ENCODE measurements around the gene MROH7.
"Not testable (repeated sequence)": the region's sequence is repeated elsewhere in the genome, so short reads cannot be mapped to it uniquely, and the experiment has no call there.

Gene MROH7

DNA sequence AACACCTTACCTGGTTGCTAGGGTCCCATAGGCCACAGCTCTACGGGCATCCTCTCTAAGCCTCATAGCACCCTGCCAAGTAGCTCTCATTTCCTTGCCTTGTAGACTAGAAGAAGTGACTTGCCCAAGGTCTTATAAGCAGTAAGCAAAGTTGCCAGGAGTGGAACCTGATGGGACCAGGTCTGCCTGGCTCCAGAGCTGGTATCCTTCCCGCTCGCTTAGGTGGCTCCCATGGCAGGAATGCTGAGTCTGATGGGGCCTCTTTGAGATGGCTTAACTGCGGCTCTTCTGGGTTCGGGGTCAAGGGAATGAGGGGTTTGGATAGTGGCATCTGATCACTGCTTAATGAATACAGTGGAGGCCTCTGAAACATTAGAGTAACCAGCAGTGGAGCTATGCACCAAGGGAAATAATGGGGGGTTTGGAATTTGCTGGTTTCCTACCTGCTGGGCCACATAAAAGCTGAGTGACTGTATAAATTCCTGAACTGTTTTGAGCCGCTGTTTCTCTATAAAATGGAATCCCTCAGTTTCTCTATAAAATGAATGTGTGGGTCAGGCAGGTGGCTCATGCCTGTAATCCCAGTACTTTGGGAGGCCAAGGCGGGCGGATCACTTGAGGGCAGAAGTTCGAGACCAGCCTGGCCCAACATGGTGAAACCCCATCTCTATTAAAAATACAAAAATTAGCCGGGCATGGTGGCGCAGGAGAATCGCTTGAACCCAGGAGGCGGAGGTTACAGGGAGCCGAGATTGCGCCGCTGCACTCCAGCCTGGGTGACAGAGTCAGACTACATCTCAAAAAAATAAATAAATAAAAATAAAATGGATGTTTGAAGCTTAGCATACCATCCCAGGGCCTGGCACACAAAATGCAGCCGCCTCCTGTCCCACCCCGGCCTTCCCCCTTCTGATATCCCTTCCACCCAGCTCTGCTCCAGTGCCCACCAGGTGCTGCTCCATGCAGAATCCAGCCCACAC is 30.7 kb upstream of the MROH7 start:
- DNase-seq: no peak

DNA sequence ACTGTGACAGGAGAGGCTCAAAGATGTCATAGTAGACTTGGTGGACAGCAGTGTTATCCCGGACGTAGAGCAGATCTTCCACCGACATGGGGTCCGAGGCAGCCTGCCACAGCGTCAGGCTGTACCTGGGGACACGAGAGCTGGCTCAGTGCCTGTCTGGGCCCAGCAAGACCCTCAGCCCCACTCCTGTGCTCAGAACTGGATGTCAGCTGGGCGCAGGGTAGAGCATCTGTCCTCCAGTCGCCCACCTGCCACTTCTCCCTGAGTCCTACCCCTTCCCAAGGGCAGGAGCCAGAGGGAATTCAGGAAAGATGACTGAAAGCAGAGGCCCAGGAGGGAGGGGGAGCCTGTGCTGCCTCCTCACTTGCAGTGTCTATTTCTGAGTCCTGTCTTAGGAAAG is 30.0 kb upstream of the MROH7 start:
- no peak for DNase-seq

DNA sequence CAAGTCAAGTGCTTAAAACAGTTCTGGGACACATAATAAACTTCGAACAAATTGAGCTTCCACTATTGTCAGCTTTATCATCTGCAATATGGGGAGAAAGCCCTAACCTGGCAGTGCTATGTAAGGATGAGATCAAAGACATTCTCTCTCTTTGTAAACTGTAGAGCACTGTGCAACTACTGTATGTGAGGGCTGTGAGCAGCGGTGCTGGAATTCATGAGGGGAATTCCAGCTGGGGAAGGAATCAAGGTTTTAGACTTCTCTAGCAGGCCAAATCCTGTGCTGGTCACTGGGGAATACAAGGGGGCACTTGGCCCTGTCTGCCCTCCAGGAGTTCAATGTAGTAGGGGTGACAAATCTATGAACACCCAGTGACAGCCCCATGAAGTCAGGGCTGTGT is 27.6 kb upstream of the MROH7 start:
- DNase-seq: no peak

DNA sequence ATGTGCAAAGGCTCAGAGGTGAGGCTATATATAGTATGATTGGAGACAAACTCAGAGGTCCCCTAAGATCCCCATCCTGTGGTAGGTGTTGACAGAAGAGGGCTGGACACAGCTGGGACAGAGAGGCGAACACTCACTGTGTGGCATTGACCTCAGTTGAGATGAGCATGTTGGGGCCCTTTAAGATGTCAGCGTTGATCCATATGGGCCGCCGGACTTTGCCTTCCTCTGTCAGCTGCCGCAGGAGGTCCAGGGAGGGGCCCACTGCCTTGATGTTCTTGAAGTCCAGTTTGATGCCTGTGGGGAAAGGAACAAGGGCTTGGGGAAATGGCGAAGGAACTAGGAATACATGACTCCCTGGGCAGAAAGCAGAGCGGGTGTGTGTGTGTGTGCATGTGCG is 27.0 kb upstream of the MROH7 start:
- DNase-seq: no peak

GRCh38 chr1:54615531-54616279 is 25.9 kb upstream of the MROH7 start:
- DNase-seq: no peak

DNA sequence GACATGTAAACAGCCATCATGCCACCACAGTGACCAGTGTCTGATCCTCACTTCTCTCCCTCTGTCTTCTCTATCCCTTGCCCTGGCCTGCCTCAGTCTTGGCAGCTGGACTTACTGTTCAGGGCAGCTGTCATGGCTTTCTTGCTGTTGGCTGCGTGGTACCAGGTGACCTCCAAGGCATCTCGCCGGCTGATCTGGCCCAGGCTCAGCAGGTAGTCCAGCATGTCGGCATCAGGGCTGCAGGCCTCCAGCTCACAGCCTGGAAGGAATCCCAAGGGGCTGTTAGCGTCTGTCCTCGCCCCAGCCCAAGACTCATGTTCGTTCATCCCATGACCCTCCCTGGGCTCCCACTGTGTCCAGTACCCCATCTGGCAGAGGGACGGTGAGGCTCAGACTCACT is 21.8 kb upstream of the MROH7 start:
- no peak for DNase-seq

GRCh38 chr1:54623216-54624007 is 18.2 kb upstream of the MROH7 start, which contains the start of gene FAM151A:
Gene FAM151A (minus strand): TSS chr1:54623525. CDS start chr1:54623395, 130 bp downstream.
- DNase-seq: no peak

DNA sequence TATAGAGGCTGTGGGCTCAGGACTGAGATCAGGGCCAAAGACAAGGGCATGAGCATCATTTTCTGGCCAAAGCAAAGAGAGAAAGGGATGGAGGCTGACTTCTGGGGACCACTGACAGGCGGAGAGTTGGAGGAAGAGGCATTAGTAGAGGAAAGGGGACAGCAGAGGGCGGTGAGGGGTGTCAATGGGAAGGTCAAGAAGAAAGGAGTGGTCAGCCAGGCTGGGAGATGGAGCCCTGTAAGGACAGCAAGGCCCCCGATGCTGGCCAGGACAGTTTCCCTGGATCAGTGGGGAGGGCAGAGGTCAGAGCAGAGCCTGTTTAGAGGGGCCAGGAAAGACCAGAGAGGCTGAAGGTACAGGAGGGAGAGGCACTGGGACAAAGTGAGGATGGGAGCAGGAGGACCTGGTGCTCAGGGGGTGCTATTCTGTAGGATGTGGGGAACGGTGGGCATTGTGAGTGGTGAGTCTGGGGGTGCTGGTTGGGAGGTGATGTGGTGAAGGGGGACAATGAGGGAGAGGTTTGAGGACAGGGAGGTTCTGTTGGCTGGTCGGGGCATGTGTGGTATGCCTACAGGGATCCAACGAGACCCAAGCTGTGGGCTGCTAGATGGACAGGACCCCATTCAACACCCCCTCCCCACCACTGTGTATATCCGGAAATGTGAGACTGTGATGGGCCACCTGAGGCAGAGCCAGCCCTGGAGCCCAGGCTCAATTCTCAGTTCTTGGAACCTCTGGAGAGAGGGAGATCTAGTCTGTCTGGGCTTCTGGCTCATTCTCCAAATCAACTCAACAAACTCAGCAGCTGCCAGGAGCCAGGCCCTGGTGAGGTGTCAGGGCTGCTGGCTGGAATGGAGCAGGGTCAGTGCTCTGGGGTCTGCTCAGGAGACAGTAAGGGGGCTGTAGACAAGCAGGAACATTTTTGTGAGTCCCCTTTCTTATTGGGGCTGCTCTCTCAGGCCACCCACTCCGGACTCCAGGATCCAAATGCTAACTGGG is 16.8 kb upstream of the MROH7 start:
- no peak for DNase-seq

GRCh38 chr1:54627196-54627595 is 14.4 kb upstream of the MROH7 start:
- no peak for DNase-seq

DNA sequence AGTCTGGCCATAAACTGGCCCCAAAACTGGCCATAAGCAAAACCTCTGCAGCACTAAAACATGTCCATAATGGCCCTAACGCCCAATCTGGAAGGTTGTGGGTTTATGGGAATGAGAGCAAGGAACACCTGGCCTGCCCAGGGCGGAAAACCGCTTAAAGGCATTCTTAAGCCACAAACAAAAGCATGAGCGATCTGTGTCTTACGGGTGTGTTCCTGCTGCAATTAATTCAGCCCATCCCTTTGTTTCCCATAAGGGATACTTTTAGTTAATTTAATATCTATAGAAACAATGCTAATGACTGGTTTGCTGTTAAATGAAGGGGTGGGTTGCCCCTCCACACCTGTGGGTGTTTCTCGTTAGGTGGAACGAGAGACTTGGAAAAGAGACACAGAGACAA is 5.8 kb upstream of the MROH7 start:
- DNase-seq: not testable (repeated sequence)

- DNase-seq: not testable (repeated sequence)
These were observed 4.8 kb upstream of the MROH7 start for GRCh38 chr1:54636461-54637446.

DNA sequence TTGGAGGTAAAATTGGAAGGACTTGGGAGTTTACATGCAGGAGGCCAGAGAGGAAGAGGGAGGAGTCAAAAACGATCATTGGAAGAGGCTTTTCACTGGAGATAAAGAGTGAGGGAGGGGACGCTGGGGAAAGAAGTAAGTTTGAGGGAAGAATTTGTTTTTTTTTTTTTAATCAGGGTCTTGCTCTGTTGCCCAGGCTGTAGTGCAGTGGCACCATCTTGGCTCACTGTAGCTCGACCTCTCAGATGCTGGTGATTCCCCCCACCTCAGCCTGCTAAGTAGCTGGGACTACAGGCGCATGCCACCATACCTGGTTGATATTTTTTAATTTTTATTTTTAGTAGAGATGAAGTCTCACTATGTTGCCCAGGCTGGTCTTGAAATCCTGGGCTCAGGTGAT is 1.2 kb upstream of the MROH7 start:
- no peak for DNase-seq

- DNase-seq: no peak
These were observed 2.1 kb downstream of the MROH7 start for GRCh38 chr1:54643736-54644135.

- DNase-seq: no peak
These were observed 4.5 kb downstream of the MROH7 start for GRCh38 chr1:54645806-54646676.

DNA sequence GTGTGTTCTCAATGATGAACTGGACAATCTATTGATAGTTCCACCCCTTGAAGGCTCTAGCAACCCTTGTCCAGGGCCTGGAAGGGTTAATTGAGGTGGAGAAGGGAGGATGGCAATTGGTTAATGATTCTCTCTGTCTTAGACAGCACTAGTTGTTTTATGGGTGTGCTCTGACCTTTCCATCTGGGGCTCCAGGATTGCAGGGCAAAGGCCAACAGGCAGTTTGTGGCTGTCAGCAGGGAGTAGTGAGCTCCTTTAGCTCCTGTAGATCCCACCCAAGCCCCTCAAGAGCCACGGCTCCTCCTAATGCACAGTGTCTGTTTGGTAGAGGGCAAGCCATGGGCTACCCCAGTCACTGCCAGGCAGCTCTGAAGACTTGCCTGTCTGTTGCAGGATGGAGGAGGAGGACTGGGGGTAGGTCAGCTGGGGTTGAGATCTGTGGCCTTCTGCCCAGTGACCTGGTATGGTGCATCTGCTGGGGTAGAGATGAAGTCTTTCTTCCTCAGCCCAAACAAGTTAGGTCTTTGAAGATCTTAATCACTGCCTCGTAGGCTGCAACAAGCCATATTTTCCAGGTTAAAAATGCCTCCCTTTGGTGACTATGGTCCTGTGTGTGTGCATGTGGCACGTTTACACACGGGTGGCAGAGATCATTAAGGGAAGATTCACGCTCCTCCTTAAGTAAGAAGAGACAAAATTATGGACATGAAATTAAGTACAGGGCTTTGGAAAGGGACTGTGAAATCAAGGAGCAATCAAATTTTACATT is 7.7 kb downstream of the MROH7 start:
- DNase-seq: no peak

DNA sequence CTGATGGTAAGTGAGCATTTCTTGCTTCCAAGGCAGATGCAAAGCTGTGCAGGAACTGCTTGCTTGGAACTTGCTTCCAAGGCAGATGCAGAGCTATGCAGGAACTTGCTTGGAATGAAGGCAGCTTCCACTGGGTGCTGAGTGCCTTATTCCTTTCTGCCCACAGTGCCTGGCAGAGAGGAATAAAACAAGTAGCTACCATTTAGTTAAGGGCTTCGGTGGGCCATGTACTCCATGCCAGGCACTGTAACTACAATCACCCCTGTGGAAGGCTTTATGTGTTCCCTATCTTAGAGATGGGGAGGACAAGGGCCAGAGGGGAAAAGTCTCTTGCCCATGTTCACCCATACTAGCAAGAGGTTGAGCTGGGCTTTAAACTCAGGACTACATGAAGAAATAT is 8.3 kb downstream of the MROH7 start:
- DNase-seq: no peak

GRCh38 chr1:54650417-54650816 is 8.8 kb downstream of the MROH7 start:
- DNase-seq: no peak

DNA sequence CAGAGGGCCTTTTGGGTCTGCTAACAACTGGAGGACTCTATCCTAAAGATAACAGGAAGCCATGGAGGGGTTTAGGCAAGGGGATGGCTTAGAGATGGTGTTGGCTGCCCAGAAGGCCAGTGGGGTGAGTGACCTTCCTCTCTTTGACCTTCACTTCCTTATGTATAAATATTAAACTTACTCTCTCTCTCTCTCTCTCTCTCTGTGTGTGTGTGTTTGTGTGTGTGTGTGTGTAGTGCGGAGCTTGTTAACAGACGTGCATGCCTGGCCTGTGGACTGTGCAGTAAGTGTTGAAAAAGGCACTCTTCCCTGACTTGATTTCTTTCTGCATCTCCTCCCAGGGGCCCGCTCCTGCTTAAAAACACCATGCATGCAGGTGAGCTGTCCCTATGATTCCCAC is 10.0 kb downstream of the MROH7 start:
- no peak for DNase-seq

- no peak for DNase-seq
These were observed 10.6 kb downstream of the MROH7 start for GRCh38 chr1:54652168-54652567.

Data from NCI-H2107 (cell line).